Measurements from ENCODE around the gene RBM26.

RBM26 gene

GRCh38 chr13:79419365-79419764, 13.3 kb upstream of the RBM26 start:
- DNase-seq = no peak

GRCh38 chr13:79417741-79418140, 11.7 kb upstream of the RBM26 start:
- DNase-seq = no peak

- no peak for DNase-seq
These were observed 7.5 kb upstream of the RBM26 start for GRCh38 chr13:79413521-79413920.

DNA sequence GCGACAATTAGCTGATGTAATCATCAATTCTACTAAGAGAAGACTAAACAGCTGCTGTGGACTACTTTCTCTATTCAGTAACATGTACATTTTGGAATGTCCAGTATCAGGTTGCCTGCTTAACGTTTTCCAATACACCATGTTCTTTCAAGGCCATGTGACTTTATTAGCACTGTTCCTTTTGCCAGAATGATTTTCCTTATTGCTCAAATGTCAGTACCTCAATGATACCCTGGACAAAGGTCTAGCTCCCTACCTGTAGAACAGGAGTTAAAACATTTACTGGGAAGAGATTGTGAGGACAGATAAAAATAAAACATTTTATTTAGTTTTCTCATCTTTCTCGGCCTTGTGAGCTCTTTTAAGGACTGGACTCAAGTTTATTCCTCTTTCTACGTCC, 3.8 kb upstream of the RBM26 start:
- DNase-seq = no peak

DNA sequence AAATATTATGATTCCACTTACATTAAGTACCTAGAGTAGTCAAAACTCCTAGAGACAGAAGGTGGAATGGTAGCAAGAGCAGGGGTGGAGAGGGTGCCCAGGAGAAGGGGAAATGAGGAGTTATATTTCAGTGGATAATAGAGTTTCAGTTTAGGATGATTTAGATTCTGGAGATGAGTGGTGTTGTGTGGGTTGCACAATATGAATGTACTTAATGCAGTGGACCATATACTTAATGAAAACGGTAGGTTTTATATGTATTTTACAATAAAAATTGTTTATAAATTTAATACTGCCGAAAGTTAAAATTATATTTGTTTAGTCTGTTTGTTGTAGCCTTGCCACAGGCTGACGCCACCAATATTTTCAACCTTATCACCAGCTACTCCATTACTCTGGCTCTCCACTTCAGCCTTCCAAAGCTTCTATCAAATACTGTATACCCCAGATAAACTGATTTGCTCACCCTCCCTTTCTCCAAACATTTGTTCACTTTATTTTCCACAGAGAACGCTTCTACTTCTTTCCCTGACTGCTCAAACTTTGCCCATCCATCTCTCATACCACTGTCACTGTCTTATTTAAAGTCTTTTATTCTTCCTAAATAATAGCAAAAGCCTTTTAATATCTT, 1.4 kb upstream of the RBM26 start:
- no peak for DNase-seq

GRCh38 chr13:79406597-79406908, 498 bp upstream of the RBM26 start:
- DNase-seq = no peak

- DNase-seq = no peak
These were observed 589 bp downstream of the RBM26 start for GRCh38 chr13:79405501-79405830.

DNA sequence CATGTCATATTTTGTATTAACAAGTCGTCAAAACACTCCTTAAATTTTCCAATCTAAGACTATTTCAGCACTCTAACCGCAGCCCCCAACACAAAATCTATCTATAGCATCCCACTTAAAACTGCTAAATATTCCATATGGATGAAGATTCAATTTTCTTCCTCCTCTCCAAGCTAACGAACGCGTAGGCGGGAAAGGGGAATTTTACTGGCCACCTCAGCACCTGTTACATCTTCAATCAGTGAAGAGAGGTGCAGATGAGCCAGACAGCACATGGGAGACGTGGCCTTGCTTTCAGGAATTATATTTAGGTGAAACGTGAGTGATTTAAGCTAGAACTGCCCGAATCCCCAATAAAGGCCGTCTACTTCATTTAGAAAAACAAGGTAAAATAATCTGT, 1.1 kb downstream of the RBM26 start:
- no peak for DNase-seq

- DNase-seq = no peak
These were observed 1.7 kb downstream of the RBM26 start for GRCh38 chr13:79404361-79404760.

- DNase-seq = no peak
These were observed 2.9 kb downstream of the RBM26 start for GRCh38 chr13:79403113-79403512.

GRCh38 chr13:79402679-79403078, 3.4 kb downstream of the RBM26 start:
- no peak for DNase-seq

GRCh38 chr13:79402074-79402635, 3.9 kb downstream of the RBM26 start:
- DNase-seq = no peak

DNA sequence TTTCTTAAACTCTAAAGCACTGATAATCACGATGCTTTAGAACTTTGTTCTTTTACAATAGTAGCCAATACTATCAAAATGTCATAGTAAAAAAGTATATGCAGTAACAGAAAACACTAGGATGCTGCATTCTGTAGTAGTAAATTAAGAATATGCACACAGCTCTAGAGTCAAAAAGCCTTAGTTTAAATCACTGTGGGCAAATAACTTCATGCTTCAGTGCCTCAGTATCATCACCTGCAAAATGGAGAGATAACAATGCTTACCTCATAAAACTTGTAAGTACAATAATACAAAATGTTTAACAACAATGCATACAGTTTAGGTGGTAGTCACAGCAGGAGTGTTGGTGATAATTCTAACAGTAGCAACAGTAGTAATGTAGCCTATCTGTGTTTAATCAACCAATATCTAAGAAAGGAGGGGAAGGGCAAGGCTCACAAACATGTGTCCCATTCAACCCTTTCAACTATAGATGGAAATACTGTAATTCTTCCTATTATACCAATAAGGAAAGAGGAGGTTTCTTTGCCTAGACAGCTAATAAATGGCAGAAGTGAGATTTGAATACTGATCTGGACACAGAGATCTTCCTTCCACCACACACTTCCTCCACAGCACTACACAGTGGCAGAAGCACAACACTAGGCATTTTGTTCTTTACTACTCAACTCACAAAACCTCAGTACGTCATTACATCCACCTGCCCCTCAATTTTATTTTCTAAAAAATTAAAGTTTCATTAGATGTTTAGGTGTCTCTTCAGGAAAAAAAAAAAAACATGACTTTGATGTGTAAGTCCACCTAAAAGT, 4.6 kb downstream of the RBM26 start:
- DNase-seq = no peak

GRCh38 chr13:79398915-79399314, 7.1 kb downstream of the RBM26 start:
- no peak for DNase-seq

DNA sequence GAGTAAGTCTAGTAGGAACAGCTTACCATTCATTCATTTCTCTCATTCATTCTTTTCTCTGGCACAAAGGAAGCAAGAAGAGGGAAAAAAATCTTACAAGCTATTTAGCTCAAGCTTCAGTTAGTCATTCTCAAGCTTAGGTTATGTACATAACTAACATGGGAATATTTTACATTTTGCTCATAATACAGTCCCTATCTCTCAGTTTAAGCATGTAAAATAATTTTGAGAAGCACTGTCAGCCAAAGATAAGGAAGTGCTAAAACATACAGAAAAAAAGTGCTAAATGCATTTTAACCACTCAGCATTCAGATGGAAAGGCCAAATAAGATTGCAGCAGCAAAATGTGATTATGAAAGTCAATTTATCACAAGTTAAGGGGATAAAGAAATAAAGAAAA, 7.9 kb downstream of the RBM26 start:
- no peak for DNase-seq

GRCh38 chr13:79395881-79396280, 10.2 kb downstream of the RBM26 start:
- no peak for DNase-seq

GRCh38 chr13:79393564-79394249, 12.3 kb downstream of the RBM26 start:
- DNase-seq = no peak

- no peak for DNase-seq
These were observed 13.0 kb downstream of the RBM26 start for GRCh38 chr13:79392882-79393563.

DNA sequence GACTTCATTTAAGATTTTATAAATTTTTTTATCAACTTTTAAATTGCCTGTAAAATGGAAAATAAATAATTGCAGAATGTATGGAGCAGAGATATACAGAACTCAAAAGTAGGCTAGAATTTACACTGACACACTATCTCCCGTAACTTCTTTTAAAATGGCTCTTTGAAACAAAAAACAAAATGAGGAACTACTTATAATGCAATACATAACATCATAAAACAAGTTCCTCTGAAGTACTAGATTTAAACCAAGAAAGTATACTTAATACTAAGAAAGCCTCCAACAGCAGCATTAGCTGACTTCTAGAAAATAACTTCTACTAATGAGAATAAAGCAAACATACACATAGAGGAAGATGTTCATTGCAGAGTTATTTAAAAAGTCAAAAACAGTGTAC, 17.0 kb downstream of the RBM26 start:
- DNase-seq = no peak

DNA sequence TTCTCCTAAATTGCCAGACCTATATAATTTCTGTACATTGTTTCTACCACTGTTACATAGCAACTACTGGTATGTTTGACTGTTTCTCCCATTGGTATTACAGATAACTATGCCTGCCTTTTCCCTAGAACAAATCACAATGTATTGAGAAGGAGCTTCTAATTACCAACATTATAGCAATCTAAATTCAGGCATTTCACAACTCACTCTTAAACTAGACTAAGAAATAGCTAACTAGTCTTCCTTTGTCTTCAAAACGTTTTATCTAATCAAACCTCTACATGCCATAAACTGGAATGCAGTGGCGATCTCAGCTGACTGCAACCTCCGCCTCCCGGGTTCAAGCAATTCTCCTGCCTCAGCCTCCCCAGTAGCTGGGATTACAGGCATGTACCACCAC, 18.2 kb downstream of the RBM26 start:
- DNase-seq = no peak

DNA sequence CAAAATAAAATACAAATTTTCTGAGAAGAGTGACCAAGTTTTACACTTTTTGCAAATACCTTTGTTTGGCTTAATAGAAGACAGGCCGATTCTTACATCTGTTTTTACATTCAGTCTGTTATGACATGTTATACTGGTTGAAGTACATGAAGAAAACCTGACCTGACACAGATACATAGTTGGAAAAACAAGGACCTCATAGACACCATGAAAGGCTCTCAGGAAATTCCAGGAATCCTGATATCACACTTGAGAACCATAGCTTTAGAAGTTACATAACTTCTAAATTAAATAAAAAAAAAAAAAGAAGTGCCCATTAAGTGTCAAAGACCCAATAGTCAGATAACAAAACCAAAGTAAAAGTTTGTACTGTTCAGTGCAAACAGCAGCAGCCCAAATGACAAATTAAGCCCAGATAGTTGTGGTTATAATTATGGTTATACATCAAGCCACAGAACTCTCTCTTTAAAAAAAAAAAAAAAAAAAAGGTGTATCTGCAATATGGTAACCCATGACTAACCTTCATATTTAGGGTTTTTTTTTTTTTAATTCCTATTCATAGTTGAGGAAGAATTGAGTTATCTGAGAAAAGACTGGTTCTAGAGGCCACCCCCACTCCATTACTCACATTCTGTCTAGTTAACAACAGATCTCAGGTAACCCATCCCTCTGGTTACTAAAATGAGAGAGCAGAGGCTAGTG, 19.8 kb downstream of the RBM26 start:
- DNase-seq = no peak

- DNase-seq = no peak
These were observed 20.4 kb downstream of the RBM26 start for GRCh38 chr13:79385694-79386093.

Data from NCI-H1048 (cell line).